HG03558 (cell line): ENCODE data around the gene TRAF5.
"Not testable (repeated sequence)": the region's sequence is repeated elsewhere in the genome, so short reads cannot be mapped to it uniquely, and the experiment has no call there.

Source experiments
- ATAC-seq: cut with Tn5 transposase; IDR thresholded peaks from one replicate; pipeline ENCODE4 v1.9.1; 2021; ENCODE audit warnings: moderate number of reproducible peaks; ENCODE audit not compliant: unreplicated experiment; ENCODE audit errors: extremely low read depth

The TRAF5 gene

GRCh38 chr1:211343607-211344006 lies 17.0 kb downstream of the TRAF5 start:
- ATAC-seq: no peak

GRCh38 chr1:211344152-211344618 lies 17.6 kb downstream of the TRAF5 start:
- ATAC-seq: no peak

GRCh38 chr1:211345719-211346118 lies 19.1 kb downstream of the TRAF5 start:
- ATAC-seq: no peak

GRCh38 chr1:211347077-211347844 lies 20.6 kb downstream of the TRAF5 start:
- ATAC-seq: no peak

GRCh38 chr1:211348547-211348946 lies 21.9 kb downstream of the TRAF5 start:
- no peak for ATAC-seq

GRCh38 chr1:211349741-211350140 lies 23.1 kb downstream of the TRAF5 start:
- ATAC-seq: no peak

GRCh38 chr1:211352055-211352454 lies 25.4 kb downstream of the TRAF5 start:
- ATAC-seq: not testable (repeated sequence)

- ATAC-seq: no peak
Observed at GRCh38 chr1:211352465-211352864, 25.8 kb downstream of the TRAF5 start.

- no peak for ATAC-seq
Observed at GRCh38 chr1:211352985-211353515, 26.4 kb downstream of the TRAF5 start.

GRCh38 chr1:211353562-211354212 lies 27.1 kb downstream of the TRAF5 start:
- ATAC-seq: no peak

GRCh38 chr1:211355873-211356272 lies 29.2 kb downstream of the TRAF5 start:
- no peak for ATAC-seq

- ATAC-seq: no peak
Observed at GRCh38 chr1:211356723-211357407, 30.2 kb downstream of the TRAF5 start.

GRCh38 chr1:211358685-211359084 lies 32.1 kb downstream of the TRAF5 start:
- no peak for ATAC-seq

- ATAC-seq: no peak
Observed at GRCh38 chr1:211359876-211360275, 33.2 kb downstream of the TRAF5 start.

- ATAC-seq: no peak
Observed at GRCh38 chr1:211361202-211361601, 34.6 kb downstream of the TRAF5 start.

GRCh38 chr1:211369640-211370039 lies 43.0 kb downstream of the TRAF5 start:
- ATAC-seq: no peak

- ATAC-seq: no peak
Observed at GRCh38 chr1:211370669-211371068, 44.0 kb downstream of the TRAF5 start.

- no peak for ATAC-seq
Observed at GRCh38 chr1:211371406-211372105, 44.9 kb downstream of the TRAF5 start.

GRCh38 chr1:211372463-211372862 lies 45.8 kb downstream of the TRAF5 start:
- ATAC-seq: no peak

- no peak for ATAC-seq
Observed at GRCh38 chr1:211375146-211375818, 48.6 kb downstream of the TRAF5 start.
